Stimulated activated CD4-positive, alpha-beta T cell treated with anti-CD3 and anti-CD28 coated beads, TNF-alpha, amount 100 ng/mL, for 48 hours (primary cell): ENCODE results near the gene CLCN1.

Experiments
- DNase-seq, 3 donors: peaks; one replicate each; pipeline ENCODE4 v3.0.0-alpha.2; 2020; ENCODE audit warnings: low read depth in 3 of 3

The CLCN1 gene

DNA sequence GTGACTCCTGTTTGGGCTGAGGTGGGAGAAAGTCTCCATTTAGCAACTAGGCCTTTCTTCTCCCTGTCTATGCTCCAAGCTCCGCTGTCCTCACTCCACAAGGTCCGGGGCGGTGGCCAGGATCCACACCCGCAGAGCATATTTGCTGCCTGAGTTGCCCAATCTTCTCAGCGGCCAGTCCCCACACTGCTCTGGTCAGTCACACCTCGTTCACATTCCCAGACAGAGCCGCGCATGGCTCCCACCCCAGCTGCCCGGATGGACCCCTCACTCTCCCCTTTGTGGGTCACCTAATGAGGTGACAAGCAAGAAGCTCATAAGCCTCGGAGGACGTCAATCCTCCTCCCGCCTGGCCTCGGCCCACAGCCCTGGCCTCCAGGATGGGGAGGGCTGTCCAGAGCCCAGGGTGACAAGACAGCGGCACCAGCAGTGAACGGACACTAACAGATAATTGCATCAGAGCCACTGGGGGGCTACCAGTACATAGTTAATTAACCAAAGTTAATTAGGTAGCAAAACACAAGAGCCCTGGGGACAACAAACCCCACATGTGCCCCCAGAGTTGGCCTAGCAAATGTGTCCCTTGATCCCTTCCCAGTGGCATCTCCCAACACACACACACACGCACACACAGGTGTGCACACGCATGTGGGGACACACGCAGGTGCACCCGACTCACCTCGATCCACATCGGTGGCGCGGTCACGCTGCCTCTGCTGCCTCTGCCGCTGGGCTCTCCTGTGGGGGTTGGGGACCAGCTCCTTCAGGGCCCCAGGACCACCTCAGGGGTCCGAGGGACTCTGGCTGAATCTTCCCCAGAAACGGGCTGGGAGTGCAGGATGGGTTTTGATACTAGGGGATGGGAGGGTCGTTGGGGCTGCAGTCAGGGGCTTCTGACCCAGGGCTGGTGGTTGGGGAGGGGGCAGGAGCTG lies 81.0 kb downstream of the CLCN1 start:
- no peak for DNase-seq

DNA sequence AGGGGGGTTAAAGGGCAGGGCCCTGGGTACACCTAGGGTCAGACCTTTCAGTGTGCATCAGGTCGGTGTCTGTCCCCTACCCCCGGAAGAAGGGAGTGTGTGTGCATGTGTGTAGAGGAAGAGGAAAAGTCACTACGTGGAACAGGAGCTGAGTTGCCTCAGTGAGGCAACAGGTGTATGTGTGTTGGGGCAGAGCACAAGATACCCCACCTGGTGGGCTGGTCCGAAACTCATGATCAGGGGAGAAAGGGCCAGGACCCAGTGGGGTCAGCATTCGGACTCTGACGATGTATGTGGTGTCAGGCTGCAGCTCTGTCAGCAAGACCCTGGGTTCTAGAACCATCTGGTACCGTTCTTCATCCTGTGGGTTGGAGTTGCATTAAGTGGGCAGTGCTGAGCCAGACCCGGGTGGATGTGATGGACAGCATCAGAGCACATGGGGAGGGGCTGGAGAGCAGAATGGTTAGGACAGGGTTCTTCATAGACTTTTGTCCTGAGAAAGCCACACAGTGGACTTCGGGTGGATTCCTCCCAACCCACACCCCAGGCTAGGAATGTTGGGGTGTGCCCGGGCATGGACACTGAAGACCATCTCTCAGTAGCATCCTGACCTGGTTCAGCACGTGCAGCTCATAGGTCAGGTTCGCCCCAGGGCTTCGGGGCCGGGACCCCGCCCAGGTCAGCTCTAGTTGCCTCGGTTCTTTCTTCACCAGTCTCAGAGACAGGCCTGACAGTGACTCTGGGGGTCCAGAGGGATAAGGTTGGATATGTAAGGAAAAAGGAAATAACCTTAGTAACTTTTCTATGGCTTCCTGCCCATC lies 82.0 kb downstream of the CLCN1 start:
- DNase-seq: no peak

DNA sequence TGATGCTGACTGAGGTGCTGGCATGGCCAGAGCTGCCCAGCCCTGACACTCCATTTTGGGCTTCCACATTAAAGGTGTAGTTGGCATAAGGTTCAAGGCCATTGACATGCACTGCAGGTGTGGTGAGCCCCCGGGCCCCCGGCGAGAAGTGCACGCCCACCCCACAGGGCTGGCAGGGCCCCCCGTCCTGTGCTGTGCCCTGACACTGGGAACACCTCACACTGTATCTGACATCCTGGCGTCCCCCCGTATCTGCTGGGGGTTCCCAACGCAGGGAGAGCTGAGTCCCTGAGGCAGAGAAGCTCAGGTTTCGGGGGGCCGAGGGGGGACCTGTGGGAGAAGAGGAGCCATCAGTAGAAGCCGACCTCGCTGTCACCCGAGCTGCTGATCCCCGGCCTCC lies 82.7 kb downstream of the CLCN1 start:
- no peak for DNase-seq

DNA sequence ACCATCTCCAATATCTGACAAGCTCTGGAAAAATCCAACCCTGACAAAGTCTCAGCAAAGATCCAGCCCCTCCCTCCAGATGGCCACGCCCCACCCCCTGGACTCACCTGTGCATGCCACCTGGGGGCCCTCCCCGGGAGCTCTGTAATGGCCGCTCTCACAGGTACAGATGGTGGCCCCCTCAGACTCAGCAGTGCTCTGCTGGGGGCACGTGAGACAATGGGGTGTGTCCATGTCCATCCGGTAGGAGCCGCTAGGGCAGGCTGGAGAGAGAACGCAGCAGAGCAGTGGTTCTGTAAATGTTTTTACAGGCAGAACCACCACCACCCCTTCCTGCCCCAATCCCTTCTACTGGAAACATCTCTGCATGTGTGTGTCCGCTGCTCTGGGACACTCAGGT lies 83.2 kb downstream of the CLCN1 start:
- DNase-seq: no peak

DNA sequence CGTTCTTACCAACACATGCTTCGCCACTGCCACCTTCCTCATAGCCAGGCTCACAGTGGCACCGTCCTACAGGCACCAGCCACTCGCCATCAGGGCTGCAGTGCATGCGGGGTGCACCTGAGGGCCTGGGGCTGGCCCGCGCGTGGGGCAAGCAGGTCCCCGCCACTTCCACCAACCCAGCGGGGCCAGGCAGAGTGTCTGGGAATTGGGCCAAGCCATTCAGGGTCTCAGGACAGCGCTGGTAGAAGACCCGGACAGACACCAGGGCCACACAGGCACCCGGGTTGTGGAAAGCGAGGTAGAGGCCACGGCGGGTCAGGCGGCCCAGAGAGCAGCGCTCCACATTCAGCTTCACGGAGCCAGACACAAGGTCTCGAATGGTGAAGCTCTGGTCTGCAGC lies 83.7 kb downstream of the CLCN1 start:
- no peak for DNase-seq

DNA sequence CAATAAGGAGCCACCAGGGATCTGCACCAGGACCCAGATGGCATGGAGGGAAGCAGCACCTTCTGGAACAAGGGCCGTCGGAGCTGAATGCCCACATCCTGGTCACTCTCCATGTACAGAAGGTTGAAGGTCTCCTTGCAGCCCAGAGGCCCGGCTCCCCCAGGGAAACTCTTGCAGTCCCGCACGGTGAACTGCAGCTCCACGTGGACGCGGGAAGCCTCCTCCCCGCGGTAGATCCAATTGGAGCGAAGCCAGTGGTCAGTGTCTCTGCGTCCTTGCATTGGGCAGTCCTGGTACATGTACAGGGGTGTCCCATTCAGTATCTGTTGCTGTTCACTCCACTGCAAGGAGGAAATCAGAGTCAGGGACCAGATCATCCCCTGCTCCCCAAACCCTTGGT lies 85.4 kb downstream of the CLCN1 start:
- no peak for DNase-seq
